HL-60 (cell line): ENCODE data around the gene THEM5.

Experiments
- POLR2AphosphoS5 ChIP-seq: IDR thresholded peaks from 2 replicates; pipeline ENCODE4 v1.6.1; 2012; ENCODE audit warnings: low read depth
- TF ChIP-seq, protein P1 (sequence below): IDR thresholded peaks from one replicate; pipeline ENCODE4 v1.5.1; 2011; ENCODE audit warnings: low read length, control low read depth, inconsistent platforms; ENCODE audit not compliant: insufficient read depth

DNA sequence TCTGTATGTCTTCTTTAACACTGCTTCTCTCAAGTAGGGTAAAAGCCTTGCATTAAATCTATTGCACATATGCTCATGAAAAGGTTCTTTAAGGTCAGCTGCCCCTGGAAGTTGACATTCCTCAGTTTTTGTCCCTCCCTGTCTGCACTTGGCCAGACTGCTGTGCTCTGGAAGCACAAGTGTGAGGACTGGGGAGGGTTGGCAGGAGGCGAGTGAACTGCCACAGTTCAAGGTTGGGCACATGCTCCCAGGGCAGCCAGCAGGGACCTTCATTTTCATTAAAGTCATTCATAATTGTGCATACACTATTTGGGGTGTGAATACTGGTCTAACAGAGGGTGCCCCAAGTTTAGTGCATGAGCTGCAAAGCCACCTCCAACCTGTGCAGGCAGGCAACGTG lies 10.9 kb upstream of the THEM5 start:
- TF ChIP-seq, protein P1, sequence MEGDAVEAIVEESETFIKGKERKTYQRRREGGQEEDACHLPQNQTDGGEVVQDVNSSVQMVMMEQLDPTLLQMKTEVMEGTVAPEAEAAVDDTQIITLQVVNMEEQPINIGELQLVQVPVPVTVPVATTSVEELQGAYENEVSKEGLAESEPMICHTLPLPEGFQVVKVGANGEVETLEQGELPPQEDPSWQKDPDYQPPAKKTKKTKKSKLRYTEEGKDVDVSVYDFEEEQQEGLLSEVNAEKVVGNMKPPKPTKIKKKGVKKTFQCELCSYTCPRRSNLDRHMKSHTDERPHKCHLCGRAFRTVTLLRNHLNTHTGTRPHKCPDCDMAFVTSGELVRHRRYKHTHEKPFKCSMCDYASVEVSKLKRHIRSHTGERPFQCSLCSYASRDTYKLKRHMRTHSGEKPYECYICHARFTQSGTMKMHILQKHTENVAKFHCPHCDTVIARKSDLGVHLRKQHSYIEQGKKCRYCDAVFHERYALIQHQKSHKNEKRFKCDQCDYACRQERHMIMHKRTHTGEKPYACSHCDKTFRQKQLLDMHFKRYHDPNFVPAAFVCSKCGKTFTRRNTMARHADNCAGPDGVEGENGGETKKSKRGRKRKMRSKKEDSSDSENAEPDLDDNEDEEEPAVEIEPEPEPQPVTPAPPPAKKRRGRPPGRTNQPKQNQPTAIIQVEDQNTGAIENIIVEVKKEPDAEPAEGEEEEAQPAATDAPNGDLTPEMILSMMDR = no peak
- TF ChIP-seq POLR2AphosphoS5 = no peak
